SKM-1 (cell line): Measurements from ENCODE around the gene ZNF649.
"Not testable (repeated sequence)": the region's sequence is repeated elsewhere in the genome, so short reads cannot be mapped to it uniquely, and the experiment has no call there.

Experiments
- DNase-seq: peaks from one replicate; lab custom pipeline; 2025; ENCODE audit not compliant: unreplicated experiment; lab: John Stamatoyannopoulos, UW

Gene ZNF649

GRCh38 chr19:51904331-51905165 is at the start of gene ZNF649:
Gene ZNF649 (minus strand): TSS chr19:51905017. CDS start chr19:51900107, 4,910 bp downstream.
- peak; percentile 12 for DNase-seq

GRCh38 chr19:51948975-51949374 is 44.2 kb upstream of the ZNF649 start:
- no peak for DNase-seq

- no peak for DNase-seq
Measured at GRCh38 chr19:51946602-51947001, 41.8 kb upstream of the ZNF649 start.

GRCh38 chr19:51944798-51945552 is 40.2 kb upstream of the ZNF649 start:
- no peak for DNase-seq

GRCh38 chr19:51938936-51939335 is 34.1 kb upstream of the ZNF649 start:
- DNase-seq, result no peak

DNA sequence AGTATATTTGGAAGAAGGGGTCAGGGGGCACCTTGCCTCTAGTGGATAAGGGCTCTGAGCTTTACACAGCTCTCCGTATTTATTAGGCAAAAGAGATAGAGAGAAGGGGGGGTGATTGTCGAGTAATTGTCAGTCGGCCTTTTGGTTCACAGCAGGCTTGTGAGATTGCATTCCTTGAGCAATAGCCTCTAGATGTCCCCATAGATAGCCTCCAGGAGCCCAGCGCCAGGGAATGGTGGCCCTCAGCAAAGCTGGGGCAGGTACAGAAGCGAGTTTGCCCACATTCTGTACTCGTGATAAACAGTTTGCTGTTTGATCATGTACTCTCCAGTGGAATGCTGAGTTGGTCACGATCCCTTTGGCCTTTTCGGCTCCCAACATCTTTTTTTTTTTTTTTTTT is 27.1 kb upstream of the ZNF649 start:
- no peak for DNase-seq

- DNase-seq, result no peak
Measured at GRCh38 chr19:51927859-51928258, 23.0 kb upstream of the ZNF649 start.

GRCh38 chr19:51926784-51927741 is 22.2 kb upstream of the ZNF649 start, which contains the start of gene ZNF613:
Gene ZNF613 (plus strand): TSS chr19:51927472. CDS start chr19:51936221, 8,749 bp downstream.
- peak; percentile 34 for DNase-seq

DNA sequence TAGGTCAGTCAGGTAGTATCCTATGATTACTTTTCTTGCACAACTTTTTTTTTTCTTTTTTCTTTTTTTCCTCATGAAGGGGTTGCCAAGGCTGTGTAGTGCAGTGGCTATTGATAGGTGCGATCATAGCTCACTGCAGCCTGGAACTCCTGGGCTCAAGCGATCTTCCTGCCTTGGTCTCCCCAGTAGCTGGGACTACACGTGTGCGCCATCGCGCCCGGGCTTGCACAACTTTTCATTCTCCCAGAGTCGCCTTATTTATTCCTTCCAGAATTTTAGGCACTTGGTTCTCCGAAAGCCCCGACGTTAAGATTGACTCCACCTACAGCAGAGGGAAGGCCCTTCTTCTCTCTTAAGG is 21.6 kb upstream of the ZNF649 start:
- DNase-seq, result no peak

- DNase-seq, result no peak
Measured at GRCh38 chr19:51921949-51922348, 17.1 kb upstream of the ZNF649 start.

GRCh38 chr19:51919606-51920005 is 14.8 kb upstream of the ZNF649 start:
- DNase-seq, result no peak

DNA sequence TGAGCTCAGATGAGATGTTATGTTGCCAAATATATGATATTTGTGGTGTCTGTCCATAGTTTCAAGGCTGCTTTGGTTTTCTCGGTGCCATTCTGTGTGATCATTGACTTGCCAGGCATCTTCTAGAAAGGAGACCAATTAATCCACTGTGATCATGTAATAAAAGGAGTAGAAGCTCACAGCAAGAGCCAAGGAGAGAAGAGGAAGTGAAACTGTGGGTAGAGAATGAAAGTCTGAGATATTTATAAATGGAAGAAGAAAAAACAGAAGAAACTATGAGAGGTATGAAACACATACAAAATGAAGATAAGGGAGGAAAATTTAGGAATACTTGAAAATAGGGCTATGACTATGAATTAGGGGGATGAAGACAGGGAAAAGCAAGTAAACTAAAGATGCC is 11.3 kb upstream of the ZNF649 start:
- DNase-seq, result no peak

DNA sequence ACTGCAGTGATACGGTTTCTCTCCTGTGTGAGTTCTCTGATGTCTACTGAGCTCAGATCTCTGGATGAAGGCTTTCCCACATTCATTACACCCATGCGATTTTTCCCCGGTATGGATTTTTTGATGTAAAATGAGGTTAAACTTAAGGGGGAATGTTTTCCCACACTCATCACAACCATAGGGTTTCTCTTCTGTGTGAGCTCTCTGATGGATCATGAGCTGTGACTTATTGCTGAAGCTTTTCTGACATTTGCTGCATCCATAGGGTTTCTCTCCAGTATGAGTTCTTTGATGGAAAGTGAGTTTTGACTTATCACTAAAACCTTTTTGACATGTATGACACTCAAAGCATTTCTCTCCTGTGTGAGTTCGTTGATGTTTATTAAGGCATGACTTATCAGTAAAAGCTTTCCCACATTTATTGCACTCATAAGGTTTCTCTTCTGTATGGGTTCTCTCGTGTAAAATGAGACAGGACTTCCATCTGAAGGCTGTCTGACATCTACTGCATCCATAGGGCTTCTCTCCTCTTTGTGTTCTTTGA is 10.6 kb upstream of the ZNF649 start:
- no peak for DNase-seq

DNA sequence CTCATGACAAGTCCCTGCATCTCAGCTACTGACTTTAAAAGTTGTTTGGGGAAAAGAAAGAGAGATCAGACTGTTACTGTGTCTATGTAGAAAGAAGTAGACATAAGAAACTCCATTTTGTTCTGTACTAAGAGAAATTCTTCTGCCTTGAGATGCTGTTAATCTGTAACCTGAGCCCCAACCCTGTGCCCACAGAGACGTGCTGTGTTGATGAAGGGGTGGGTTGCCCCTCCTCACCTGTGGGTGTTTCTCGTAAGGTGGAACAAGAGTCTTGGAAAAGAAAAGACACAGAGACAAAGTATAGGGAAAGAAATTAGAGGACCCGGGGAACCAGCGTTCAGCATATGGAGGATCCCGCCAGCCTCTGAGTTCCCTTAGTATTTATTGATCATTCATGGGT is 3.2 kb upstream of the ZNF649 start:
- not testable (repeated sequence) for DNase-seq

DNA sequence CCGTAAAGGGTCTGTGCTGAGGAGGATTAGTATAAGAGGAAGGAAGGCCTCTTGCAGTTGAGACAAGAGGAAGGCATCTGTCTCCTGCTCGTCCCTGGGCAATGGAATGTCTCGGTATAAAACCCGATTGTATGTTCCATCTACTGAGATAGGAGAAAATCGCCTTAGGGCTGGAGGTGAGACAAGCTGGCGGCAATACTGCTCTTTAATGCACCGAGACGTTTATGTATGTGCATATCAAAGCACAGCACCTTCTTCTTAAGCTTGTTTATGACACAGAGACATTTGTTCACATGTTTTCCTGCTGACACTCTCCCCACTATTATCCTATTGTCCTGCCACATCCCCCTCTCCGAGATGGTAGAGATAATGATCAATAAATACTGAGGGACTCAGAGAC is 1.3 kb upstream of the ZNF649 start:
- DNase-seq, result not testable (repeated sequence)

DNA sequence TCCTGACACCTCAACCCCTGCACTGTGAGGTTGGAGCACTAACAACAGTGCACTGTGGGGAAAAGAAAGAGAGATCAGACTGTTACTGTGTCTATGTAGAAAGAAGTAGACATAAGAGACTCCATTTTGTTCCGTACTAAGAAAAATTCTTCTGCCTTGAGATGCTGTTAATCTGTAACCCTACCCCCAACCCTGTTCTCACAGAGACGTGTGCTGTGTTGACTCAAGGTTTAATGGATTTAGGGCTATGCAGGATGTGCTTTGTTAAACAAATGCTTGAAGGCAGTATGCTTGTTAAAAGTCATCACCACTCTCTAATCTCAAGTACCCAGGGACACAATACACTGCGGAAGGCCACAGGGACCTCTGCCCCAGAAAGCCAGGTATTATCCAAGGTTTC is 822 bp upstream of the ZNF649 start:
- DNase-seq, result not testable (repeated sequence)

DNA sequence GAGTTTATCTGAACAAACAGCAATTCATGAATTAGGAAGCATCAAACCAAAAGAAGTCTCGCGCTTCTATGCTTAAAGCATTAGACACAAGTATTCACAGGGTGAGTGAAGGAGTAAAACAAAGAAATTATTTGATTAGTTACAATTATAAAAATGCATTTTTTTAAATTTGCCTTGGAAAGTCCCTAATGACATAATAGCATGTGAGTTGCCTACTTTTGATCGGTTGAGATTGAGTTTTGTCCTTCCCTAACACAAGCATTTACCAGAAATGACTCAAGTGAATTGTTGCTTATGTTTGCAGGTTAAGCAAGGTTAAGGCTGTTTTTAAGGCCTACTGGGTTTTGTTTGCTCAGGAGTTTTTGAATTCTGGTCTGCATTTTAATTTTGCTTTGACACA is 389 bp upstream of the ZNF649 start:
- no peak for DNase-seq

GRCh38 chr19:51903192-51903591 is 1.6 kb downstream of the ZNF649 start:
- DNase-seq, result no peak

- DNase-seq, result no peak
Measured at GRCh38 chr19:51901860-51902259, 3.0 kb downstream of the ZNF649 start.

DNA sequence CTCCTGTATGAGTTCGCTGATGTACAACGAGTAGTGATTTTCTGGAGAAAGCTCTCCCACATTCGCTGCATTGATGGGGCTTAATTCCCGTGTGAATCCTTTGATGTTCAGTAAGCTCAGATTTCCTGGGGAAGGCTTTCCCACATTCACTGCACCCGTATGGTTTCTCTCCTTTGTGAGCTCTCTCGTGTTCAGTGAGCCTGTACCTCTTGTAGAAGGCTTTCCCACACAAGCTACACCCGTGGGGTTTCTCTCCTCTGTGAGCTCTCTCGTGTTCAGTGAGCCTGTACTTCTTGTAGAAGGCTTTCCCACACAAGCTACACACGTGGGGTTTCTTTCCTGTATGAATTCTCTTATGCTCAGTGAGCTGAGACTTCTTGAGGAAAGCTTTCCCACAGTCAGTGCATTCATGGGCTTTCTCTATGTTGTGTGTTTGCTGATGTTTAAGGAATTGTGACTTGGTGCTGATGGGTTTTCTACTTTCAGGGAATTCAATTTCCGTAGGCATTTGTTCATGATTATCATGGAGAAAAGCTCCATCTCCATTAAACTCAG is 13.5 kb downstream of the ZNF649 start:
- no peak for DNase-seq
